AG04450 (cell line): ENCODE measurements around the gene PTGER1. TPM values are rescaled to one million over a fixed set of nuclear protein-coding genes. Genes with fewer than 3 reads are reported as not detected.
"Not testable (repeated sequence)": the region's sequence is repeated elsewhere in the genome, so short reads cannot be mapped to it uniquely, and the experiment has no call there.

Experiments
- CTCF ChIA-PET: fragments of 300-600, 350-600 bp; formaldehyde crosslinking; extraction: SDS; loops from one replicate; lab custom pipeline; 2022; ENCODE audit warnings: antibody characterized with exemption, inconsistent platforms; lab: Charles Lee
- POLR2A ChIA-PET: fragments of 350-600 bp; formaldehyde crosslinking; extraction: SDS; loops from one replicate; lab custom pipeline; 2021; ENCODE audit warnings: antibody characterized with exemption, inconsistent platforms; lab: Yijun Ruan, JAX
- DNase-seq: peaks from one replicate; pipeline ENCODE4 v3.0.0-alpha.2; 2011; ENCODE audit warnings: low read depth, low spot score
- H3K27ac ChIP-seq: one replicate; pipeline ENCODE4 v1.5.1; 2012; ENCODE audit warnings: low read depth, low read length, control low read depth
- H3K27me3 ChIP-seq: one replicate; pipeline ENCODE4 v1.6.0; 2012; ENCODE audit warnings: low read length; ENCODE audit not compliant: control insufficient read depth, insufficient read depth
- H3K4me3 ChIP-seq: 2 replicates; pipeline ENCODE4 v1.5.1; 2011; ENCODE audit warnings: mild to moderate bottlenecking, low read depth, low read length, control low read depth
- H3K9me3 ChIP-seq: 2 replicates; pipeline ENCODE4 v1.5.1; 2012; ENCODE audit warnings: low read length; ENCODE audit not compliant: control insufficient read depth, insufficient read depth
- polyA plus RNA-seq: library from polyadenylated mRNA; depleted of rRNA; stranded (reverse); fragments of >200 nt; gene quantifications from 2 replicates; pipeline ENCODE4 v1.2.3, GENCODE V29; 2011
- TF ChIP-seq, protein P1 (sequence below): IDR thresholded peaks from 2 replicates; pipeline ENCODE4 v1.5.1; 2011; ENCODE audit warnings: low read depth, low read length, control low read depth, inconsistent platforms

Gene PTGER1
- polyA plus RNA-seq, 1 experiment: 0.72 TPM

DNA sequence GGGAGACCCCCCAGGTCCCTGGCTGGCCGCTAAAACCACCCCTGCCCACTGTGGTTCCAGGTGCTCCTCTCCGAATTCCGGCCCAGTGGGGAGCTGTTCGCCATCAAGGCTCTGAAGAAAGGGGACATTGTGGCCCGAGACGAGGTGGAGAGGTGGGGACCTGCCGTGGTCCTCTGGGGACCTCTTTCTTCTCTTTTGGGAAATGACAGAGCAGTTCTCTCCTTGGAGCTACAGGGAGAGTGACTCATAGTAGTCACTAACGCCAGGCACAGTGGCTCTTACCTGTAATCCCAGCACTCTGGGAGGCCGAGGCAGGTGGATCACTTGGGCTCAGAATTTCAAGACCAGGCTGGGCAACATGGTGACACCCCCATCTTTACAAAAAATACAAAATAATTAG, 7.3 kb downstream of the PTGER1 start:
- H3K27me3 ChIP-seq: no peaks in the 10 kb centered on the region
- H3K27ac ChIP-seq: no peak overlapping the region
- no peak overlapping the region for H3K4me3 ChIP-seq
- DNase-seq: no peak
- H3K9me3 ChIP-seq: no peaks in the 10 kb centered on the region; the same call in 1 of the 2 replicates
- ChIA-PET CTCF (interaction anchor here (0.6 to 1.0 kb wide), 3 partner anchors 10 to 75 kb away, joined by 3 to 7 read pairs (median 3); no protein-coding TSS in a partner anchor), POLR2A (no interaction called here)
- TF ChIP-seq, protein P1, sequence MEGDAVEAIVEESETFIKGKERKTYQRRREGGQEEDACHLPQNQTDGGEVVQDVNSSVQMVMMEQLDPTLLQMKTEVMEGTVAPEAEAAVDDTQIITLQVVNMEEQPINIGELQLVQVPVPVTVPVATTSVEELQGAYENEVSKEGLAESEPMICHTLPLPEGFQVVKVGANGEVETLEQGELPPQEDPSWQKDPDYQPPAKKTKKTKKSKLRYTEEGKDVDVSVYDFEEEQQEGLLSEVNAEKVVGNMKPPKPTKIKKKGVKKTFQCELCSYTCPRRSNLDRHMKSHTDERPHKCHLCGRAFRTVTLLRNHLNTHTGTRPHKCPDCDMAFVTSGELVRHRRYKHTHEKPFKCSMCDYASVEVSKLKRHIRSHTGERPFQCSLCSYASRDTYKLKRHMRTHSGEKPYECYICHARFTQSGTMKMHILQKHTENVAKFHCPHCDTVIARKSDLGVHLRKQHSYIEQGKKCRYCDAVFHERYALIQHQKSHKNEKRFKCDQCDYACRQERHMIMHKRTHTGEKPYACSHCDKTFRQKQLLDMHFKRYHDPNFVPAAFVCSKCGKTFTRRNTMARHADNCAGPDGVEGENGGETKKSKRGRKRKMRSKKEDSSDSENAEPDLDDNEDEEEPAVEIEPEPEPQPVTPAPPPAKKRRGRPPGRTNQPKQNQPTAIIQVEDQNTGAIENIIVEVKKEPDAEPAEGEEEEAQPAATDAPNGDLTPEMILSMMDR: no peak

DNA sequence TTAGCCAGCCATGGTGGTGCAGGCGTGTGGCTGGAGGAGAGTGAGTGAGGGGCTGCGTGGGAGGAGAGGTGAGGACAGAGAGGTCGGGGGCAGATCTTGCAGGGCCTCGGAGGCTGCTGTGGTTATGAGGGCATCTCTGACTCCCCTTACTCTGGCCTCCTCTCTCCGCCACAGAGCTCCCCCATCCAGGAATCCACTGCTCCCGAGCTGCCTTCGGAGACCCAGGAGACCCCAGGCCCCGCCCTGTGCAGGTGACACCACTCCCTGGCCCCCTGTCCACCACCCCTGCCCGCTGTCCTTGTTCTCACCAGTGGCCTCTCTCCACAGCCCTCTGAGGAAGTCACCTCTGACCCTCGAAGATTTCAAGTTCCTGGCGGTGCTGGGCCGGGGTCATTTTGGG, 7.8 kb downstream of the PTGER1 start:
- ChIA-PET POLR2A (no interaction called here), CTCF (interaction anchor here (2.4 kb wide), 1 partner anchor 13 kb away, joined by 7 read pairs; no protein-coding TSS in a partner anchor)
- H3K9me3 ChIP-seq: no peaks in the 10 kb centered on the region; the same call in 1 of the 2 replicates
- no peak for DNase-seq
- no peak overlapping the region for H3K4me3 ChIP-seq
- H3K27me3 ChIP-seq: no peaks in the 10 kb centered on the region
- TF ChIP-seq, protein P1: no peak
- no peak overlapping the region for H3K27ac ChIP-seq

DNA sequence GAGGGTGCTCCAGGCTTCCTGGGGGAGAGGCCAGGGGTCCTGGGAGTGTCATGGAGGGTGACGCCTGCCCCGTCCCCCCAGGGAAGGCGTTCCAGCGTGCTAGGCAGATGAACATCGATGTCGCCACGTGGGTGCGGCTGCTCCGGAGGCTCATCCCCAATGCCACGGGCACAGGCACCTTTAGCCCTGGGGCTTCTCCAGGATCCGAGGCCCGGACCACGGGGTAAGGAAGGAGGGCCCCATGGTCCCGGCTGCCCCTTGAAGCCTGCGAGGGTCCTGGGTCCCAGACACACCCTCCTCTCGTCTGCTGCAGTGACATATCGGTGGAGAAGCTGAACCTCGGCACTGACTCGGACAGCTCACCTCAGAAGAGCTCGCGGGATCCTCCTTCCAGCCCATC, 11.4 kb downstream of the PTGER1 start:
- TF ChIP-seq, protein P1: no peak
- H3K27ac ChIP-seq: no peak overlapping the region
- H3K9me3 ChIP-seq: no peaks in the 10 kb centered on the region
- DNase-seq: no peak
- no peak overlapping the region for H3K4me3 ChIP-seq
- ChIA-PET POLR2A (no interaction called here), CTCF (no interaction called here)
- H3K27me3 ChIP-seq: no peaks in the 10 kb centered on the region

DNA sequence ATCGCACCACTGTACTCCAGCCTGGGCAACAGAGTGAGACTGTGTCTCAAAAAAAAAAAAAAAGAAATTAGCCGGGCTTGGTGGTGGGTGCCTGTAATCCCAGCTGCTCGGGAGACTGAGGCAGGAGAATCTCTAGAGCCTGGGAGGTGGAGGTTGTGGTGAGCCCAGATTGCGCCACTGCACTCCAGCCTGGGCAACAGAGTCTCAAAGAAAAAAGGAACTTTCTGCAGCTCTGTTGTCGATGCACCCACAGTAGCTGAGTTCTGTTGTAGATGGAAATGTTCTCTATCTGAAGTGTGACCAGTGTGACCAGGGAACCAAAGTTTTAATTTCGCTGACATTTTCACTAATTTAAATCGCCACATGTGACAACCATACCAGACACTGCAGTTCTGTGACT, 12.8 kb downstream of the PTGER1 start:
- H3K27ac ChIP-seq, H3K27me3 ChIP-seq, DNase-seq, H3K4me3 ChIP-seq, CTCF ChIA-PET, POLR2A ChIA-PET, H3K9me3 ChIP-seq: not testable (repeated sequence)

DNA sequence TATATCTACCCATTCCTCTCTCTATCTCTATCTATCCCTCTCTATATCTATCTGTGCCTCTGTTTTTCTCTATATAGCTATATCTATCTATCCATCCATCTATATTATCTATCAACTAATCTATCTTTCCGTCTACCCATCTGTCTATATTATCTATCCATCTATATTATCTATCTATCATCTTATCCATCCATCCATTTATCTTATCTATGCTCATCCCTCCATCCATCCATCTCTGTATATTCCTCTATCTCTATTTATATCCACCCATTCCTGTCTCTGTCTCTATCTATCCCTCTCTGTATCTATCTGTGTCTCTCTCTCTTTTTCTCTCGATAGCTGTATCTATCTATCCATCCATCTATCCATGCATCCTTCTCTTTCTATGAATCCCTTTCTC, 14.2 kb downstream of the PTGER1 start:
- ChIA-PET CTCF (no interaction called here), POLR2A (no interaction called here)
- Histone ChIP-seq H3K27me3 (no peaks in the 10 kb centered on the region), H3K27ac (no peak overlapping the region), H3K4me3 (no peak overlapping the region), H3K9me3 (no peaks in the 10 kb centered on the region)
- DNase-seq: no peak
- TF ChIP-seq, protein P1: no peak
